Neural cell (in vitro differentiated cells): Measurements from ENCODE around the gene CDR2L.

ENCODE experiments used
- CTCF ChIP-seq: fragments of 450-650 bp; IDR thresholded peaks from 2 replicates; pipeline ENCODE4 v1.5.1; 2014; ENCODE audit warnings: antibody characterized with exemption, mild to moderate bottlenecking, moderate library complexity; ENCODE audit not compliant: poor library complexity, severe bottlenecking
- EP300 ChIP-seq: fragments of 450-650 bp; conservative IDR thresholded peaks from 2 replicates; pipeline ENCODE4 v1.6.1; 2014; ENCODE audit warnings: antibody characterized with exemption, mild to moderate bottlenecking, moderate library complexity; ENCODE audit not compliant: poor library complexity, severe bottlenecking
- EZH2 ChIP-seq: fragments of 200-600, 300-800 bp; shearing (Covaris generic), sonication (generic); IDR thresholded peaks from 2 replicates; pipeline ENCODE4 v1.6.1; 2014; ENCODE audit warnings: antibody characterized with exemption, low read length, borderline replicate concordance, mild to moderate bottlenecking; ENCODE audit not compliant: insufficient read depth, poor library complexity, severe bottlenecking
- MXI1 ChIP-seq: fragments of 450-650 bp; conservative IDR thresholded peaks from 2 replicates; pipeline ENCODE4 v1.6.1; 2014; ENCODE audit warnings: antibody characterized with exemption, mild to moderate bottlenecking; ENCODE audit not compliant: poor library complexity, severe bottlenecking
- POLR2AphosphoS5 ChIP-seq: IDR thresholded peaks from 2 replicates; pipeline ENCODE4 v1.6.1; 2012
- RAD21 ChIP-seq: fragments of 450-650 bp; conservative IDR thresholded peaks from 2 replicates; pipeline ENCODE4 v1.6.1; 2014; ENCODE audit warnings: antibody characterized with exemption, mild to moderate bottlenecking, moderate library complexity
- REST ChIP-seq: IDR thresholded peaks from 2 replicates; pipeline ENCODE4 v1.6.1; 2012; ENCODE audit warnings: borderline replicate concordance
- TAF1 ChIP-seq: IDR thresholded peaks from 2 replicates; pipeline ENCODE4 v1.6.1; 2012; ENCODE audit warnings: low read depth

- TF ChIP-seq CTCF (no peak), REST (no peak), MXI1 (no peak), EZH2 (no peak), POLR2AphosphoS5 (no peak), RAD21 (no peak), TAF1 (no peak), EP300 (no peak)
These were observed 15.7 kb upstream of the CDR2L start for GRCh38 chr17:74971842-74972106.
